HG02981 (cell line): ENCODE data around the gene CCNO.

Source experiments
- ATAC-seq: cut with Tn5 transposase; IDR thresholded peaks from one replicate; pipeline ENCODE4 v1.9.1; 2021; ENCODE audit warnings: mild to moderate bottlenecking, moderate library complexity; ENCODE audit not compliant: unreplicated experiment

Gene CCNO

DNA sequence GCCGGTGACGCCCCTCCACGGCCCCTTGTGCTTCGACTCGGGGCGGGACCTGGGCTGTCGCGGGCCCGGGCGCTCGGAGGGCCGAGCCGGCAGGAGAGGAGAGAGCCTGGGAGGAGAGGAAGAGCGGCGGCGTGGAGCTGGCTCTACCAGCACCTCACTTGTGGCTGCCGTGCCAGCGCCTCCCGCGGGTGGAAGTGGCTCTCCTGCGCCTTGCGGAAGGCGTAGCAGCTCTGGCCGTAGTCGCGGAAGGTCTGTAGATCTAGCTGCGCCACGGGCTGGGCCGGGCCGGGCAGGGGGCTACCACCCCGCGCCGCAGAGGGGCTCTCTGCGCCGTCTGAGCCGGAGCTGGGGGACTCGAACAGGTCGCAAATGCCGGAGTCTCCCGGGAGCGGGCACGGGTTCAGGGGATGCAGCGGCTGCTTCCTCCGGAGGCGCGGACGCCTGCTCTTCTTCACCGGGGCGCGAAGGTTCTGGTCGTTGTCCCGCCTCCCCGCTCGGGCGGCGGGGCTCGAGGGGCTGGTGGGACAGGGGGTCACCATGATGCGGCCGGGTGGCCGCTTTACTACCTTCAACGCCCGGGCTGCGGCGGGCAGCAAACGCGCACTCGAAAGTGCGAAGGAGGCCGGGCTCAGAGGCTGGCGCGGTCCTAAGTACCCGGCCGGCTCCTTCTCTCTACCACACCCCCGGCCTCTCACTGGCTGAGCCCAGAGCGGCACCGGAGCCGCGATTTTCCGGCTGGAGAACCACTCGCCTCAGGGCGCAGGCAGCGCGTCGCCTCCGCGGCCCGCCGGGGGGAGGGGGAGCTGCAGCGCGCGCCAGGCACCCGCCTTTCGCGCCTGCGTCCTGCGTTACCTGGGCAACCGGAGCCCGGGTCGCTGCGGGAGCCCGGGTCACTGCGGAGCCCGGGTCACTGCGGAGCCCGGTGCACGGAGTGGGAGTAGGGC lies at the start of gene CCNO:
Gene CCNO, minus strand, starts transcription at position 624 of the 944 bp plus-strand sequence. Its CDS starts 85 bp downstream, at position 539.
- peak; percentile 48 for ATAC-seq

- ATAC-seq: no peak
Observed at GRCh38 chr5:55278778-55279177, 45.4 kb upstream of the CCNO start.

DNA sequence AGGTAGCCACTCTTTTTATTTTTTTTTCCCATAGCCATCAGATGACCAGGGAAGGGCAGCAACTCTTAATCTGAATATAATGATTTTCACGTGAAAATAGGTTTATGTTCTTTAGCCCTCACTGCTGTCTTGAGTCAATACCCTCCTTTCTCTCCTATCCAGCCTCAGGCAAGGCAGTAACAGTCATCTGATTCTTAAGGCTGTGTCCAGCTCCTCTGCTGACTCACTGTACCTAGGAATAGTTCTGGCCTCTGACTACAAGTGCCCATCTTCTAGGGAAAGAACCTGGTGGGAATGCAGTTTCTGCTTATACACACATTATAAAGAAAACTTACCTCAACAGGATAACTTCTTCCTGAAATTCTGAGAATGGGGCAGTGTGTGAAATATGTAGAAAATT lies 43.4 kb upstream of the CCNO start:
- ATAC-seq: no peak

GRCh38 chr5:55258339-55258738 lies 24.9 kb upstream of the CCNO start:
- ATAC-seq: no peak

DNA sequence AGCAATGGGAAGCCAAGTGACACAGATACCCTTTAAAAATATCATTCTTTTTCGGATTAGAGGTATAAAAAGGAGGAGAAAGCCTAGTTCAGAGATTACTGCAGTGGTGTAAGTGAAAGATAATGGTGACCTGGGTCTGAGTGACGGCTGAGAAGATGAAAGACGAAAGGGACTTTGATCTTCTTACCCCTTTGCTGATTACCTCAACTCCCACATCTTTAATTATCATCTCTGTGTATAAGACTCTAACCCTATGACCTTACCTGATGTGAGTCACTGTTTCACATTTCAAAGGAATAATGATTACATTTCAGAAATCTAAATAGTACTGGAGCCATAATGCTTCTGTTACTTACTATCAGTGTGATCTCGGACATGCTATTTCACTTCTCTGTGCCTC lies 21.4 kb upstream of the CCNO start:
- no peak for ATAC-seq

GRCh38 chr5:55250064-55250463 lies 16.7 kb upstream of the CCNO start:
- no peak for ATAC-seq

DNA sequence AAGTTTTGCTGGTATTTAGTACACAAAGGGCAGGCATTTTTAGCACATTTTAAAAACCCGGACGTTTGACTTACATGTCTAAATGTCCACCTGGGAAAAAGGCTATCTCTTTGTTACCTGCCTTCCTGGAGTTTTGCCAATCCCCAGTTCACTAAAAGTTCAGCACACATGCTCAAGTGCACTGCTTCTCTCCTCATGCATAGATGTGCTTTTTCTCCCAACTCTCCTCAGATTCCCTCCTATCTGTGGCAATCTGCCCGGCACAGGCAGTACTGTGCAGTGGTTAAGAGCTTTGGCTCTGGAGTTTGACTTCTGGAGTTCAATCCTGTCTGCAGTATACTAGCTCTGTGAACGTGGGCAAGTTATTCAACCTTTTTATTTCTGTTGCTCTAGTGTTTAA lies 8.3 kb upstream of the CCNO start:
- ATAC-seq: no peak

DNA sequence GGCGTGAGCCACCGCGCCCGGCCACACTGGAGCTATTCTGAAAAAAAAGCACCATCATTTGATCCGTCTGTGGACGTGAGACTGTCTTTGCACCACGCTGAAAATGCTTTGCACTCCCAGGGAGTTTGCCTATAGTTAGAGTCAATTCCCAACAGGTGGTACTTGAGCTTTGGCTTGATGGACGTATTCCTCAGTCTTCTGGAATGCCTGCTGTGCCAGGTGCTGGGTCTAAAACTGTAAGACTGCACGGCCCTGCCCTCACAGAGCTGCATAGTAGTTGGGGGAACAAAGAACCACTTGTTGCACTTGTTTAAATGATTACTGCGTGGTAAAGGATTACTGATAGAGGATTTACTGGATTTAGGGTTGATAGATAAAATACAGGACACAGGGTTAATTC lies 3.4 kb upstream of the CCNO start:
- ATAC-seq: no peak

GRCh38 chr5:55234121-55234700 lies 803 bp upstream of the CCNO start:
- ATAC-seq: no peak

- ATAC-seq: peak; percentile 5
Observed at GRCh38 chr5:55232271-55232984, 980 bp downstream of the CCNO start.

GRCh38 chr5:55231919-55232270 lies 1.5 kb downstream of the CCNO start:
- ATAC-seq: no peak

DNA sequence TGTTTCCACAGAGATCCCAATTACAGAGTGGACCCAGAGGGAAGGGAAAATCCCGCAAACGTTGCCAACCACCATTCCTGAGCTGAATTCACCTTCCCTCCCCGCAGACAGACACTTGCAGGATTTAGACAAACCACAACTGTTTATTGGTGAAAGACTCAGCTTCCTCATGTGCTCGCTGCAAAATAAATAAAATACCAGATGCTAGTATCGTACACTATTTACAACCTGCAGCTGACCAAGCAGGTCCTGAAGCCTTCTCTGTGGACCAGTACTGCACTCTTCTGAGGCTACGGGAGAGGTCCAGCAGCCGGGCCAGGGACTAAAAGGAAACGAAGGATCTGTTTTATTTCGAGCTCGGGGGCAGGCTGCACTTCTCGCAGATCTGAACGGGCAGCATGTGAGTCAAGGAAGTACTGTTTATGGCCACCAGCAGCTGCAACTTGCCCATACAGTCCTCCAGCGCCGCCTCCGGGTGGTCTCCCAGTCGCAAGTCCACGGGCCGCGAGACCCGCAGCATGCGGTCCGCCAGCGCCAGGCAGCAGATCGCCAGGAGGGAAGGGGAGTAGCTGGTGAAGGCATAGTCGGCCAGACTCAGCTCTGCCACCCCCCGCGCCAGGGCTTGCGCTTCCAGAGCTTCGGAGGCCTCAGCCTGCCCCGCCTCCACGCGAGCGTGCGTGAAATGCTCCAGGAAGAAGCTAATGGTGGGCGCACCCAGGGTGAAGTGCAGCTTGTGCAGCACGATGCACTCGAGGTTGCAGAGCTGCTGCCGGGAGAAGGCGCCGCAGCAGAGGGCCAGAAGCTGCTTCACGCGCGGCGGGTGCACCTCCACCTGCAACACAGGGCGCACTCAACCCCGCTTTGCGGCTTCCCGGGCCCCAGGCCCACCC lies 2.1 kb downstream of the CCNO start:
- no peak for ATAC-seq

DNA sequence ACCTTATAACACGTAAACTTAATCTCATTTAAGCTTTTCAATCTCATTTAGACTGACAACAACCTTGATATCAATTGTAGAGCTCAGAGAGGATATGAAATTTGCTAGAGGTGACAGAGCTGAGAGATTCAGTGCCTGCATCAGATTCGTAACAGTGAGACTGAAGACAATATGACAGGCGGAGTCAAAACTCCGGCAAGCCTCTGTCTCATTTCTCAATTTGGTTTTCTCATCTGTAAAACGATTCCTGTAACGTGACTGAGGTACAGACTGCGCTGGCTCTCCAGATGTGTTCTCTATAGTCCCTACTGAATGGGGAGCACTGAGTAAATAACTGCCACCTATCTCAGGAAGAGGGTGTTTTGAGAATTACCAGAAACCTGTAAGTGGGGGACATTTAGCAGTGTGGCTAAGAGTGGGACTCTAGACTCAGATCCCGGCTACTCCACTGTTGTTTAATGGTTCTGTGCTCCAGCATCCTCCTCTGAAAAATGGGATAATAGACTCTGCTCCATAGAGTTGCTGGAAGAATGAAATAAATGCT lies 3.2 kb downstream of the CCNO start:
- no peak for ATAC-seq

GRCh38 chr5:55227664-55228430 lies 5.6 kb downstream of the CCNO start:
- ATAC-seq: no peak

GRCh38 chr5:55226934-55227663 lies 6.3 kb downstream of the CCNO start, which contains the start of gene MCIDAS:
Gene MCIDAS, minus strand, starts transcription at chr5:55227315. Its CDS starts 177 bp downstream, at chr5:55227138.
- ATAC-seq: peak; percentile 35

- ATAC-seq: peak; percentile 48
Observed at GRCh38 chr5:55226027-55226933, 7.1 kb downstream of the CCNO start.

DNA sequence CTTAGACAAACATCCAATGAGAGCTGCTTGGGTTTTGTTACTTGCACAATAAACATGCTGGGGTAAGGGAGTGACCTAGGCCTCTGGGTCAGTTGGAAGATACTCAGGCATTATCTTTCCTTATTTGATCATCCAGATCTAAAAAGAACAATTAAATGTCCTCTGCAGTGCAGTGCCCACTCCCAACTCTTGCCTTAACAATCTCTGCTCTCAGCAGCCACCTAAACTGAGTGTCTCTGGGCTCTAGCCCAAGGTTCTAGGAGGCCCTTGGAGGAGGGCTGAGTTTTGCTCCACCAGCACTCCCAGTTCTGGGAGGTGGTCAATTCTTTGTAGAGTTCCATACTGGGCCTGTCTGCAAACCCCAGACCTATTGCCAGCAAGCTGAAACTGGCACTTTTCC lies 8.1 kb downstream of the CCNO start:
- ATAC-seq: no peak

GRCh38 chr5:55223812-55224240 lies 9.6 kb downstream of the CCNO start:
- ATAC-seq: no peak
